KMS-11 (cell line): ENCODE measurements around the gene ILK.

Source experiments
- H2AFZ ChIP-seq: fragments of 200-600 bp; sonication (generic); 2 replicates; pipeline ENCODE4 v1.6.1; 2016; ENCODE audit warnings: antibody characterized with exemption, mixed run types, low read depth
- H3K27ac ChIP-seq: fragments of 200-600 bp; sonication (generic); 2 replicates; pipeline ENCODE4 v1.6.1; 2016; ENCODE audit warnings: mild to moderate bottlenecking, mixed run types
- H3K27me3 ChIP-seq: fragments of 200-600 bp; sonication (generic); 2 replicates; pipeline ENCODE4 v1.6.1; 2017; ENCODE audit warnings: mild to moderate bottlenecking, low read depth, mixed run types, moderate library complexity; ENCODE audit not compliant: insufficient read depth
- H3K36me3 ChIP-seq: fragments of 200-600 bp; sonication (generic); 2 replicates; pipeline ENCODE4 v1.6.1; 2017; ENCODE audit warnings: mild to moderate bottlenecking, mixed run types; ENCODE audit not compliant: insufficient read depth
- H3K4me1 ChIP-seq: fragments of 200-600 bp; sonication (generic); 2 replicates; pipeline ENCODE4 v1.6.1; 2016; ENCODE audit warnings: mild to moderate bottlenecking, low read depth, mixed run types; ENCODE audit not compliant: poor library complexity, severe bottlenecking
- H3K4me2 ChIP-seq: fragments of 200-600 bp; sonication (generic); 2 replicates; pipeline ENCODE4 v1.7.0; 2016; ENCODE audit warnings: mild to moderate bottlenecking, mixed run types
- H3K4me3 ChIP-seq: fragments of 200-600 bp; sonication (generic); IDR thresholded peaks from 2 replicates; pipeline ENCODE4 v1.6.1; 2017; ENCODE audit warnings: low read depth, low read length, mixed read lengths; ENCODE audit not compliant: insufficient read depth
- H3K79me2 ChIP-seq: fragments of 200-600 bp; sonication (generic); 2 replicates; pipeline ENCODE4 v1.6.1; 2016; ENCODE audit warnings: low read depth, mixed run types; ENCODE audit not compliant: insufficient read depth
- H3K9ac ChIP-seq: fragments of 200-600 bp; sonication (generic); 2 replicates; pipeline ENCODE4 v1.6.1; 2016; ENCODE audit warnings: mild to moderate bottlenecking, mixed run types
- H4K20me1 ChIP-seq: fragments of 200-600 bp; sonication (generic); 2 replicates; pipeline ENCODE4 v1.6.1; 2016; ENCODE audit warnings: mild to moderate bottlenecking, mixed run types; ENCODE audit not compliant: insufficient read depth
- CTCF ChIP-seq: fragments of 200-600 bp; sonication (generic); conservative IDR thresholded peaks from 2 replicates; pipeline ENCODE4 v1.6.1; 2017; ENCODE audit warnings: low read depth, mild to moderate bottlenecking, antibody characterized with exemption, low read length, moderate library complexity, mixed read lengths

Gene ILK

GRCh38 chr11:6627762-6628241 lies 24.2 kb downstream of the ILK start:
- Histone ChIP-seq H3K27ac (no peak overlapping the region), H3K36me3 (no peaks in the 10 kb centered on the region), H3K4me1 (peaks cover 11% of the 10 kb centered on the region), H3K4me3 (no peak overlapping the region), H2AFZ (no peak overlapping the region; the same call in 1 of the 2 replicates), H3K79me2 (no peaks in the 10 kb centered on the region), H3K4me2 (peak overlapping the region; percentile 17; the same call in 1 of the 2 replicates), H4K20me1 (no peaks in the 10 kb centered on the region), H3K9ac (no peak overlapping the region), H3K27me3 (no peaks in the 10 kb centered on the region)
- TF ChIP-seq CTCF = no peak

- Histone ChIP-seq H3K9ac (no peak overlapping the region), H3K36me3 (no peaks in the 10 kb centered on the region), H3K79me2 (no peaks in the 10 kb centered on the region), H2AFZ (no peak overlapping the region), H4K20me1 (no peaks in the 10 kb centered on the region), H3K27me3 (no peaks in the 10 kb centered on the region), H3K4me1 (peaks cover 11% of the 10 kb centered on the region), H3K4me3 (no peak overlapping the region), H3K27ac (no peak overlapping the region), H3K4me2 (no peak overlapping the region)
- no peak for TF ChIP-seq CTCF
These were observed 25.0 kb downstream of the ILK start for GRCh38 chr11:6628526-6628925.

- Histone ChIP-seq H4K20me1 (no peaks in the 10 kb centered on the region), H3K27ac (no peak overlapping the region), H3K79me2 (no peaks in the 10 kb centered on the region), H3K4me2 (no peak overlapping the region), H3K36me3 (no peaks in the 10 kb centered on the region), H3K4me3 (no peak overlapping the region), H3K27me3 (no peaks in the 10 kb centered on the region), H3K4me1 (peaks cover 11% of the 10 kb centered on the region), H2AFZ (no peak overlapping the region), H3K9ac (no peak overlapping the region)
- no peak for TF ChIP-seq CTCF
These were observed 26.0 kb downstream of the ILK start for GRCh38 chr11:6629573-6629891.

GRCh38 chr11:6629892-6630631 lies 26.5 kb downstream of the ILK start:
- H2AFZ ChIP-seq = no peak overlapping the region
- H3K79me2 ChIP-seq = no peaks in the 10 kb centered on the region
- no peak for TF ChIP-seq CTCF
- H3K36me3 ChIP-seq = no peaks in the 10 kb centered on the region
- peaks cover 11% of the 10 kb centered on the region for H3K4me1 ChIP-seq
- H3K9ac ChIP-seq = no peak overlapping the region
- no peak overlapping the region for H3K4me3 ChIP-seq
- no peaks in the 10 kb centered on the region for H3K27me3 ChIP-seq
- no peak overlapping the region for H3K4me2 ChIP-seq
- H4K20me1 ChIP-seq = no peaks in the 10 kb centered on the region
- no peak overlapping the region for H3K27ac ChIP-seq
